Type B pancreatic cell (in vitro differentiated cells): ENCODE data around the gene DOCK10. TPM values are rescaled to one million over a fixed set of nuclear protein-coding genes. Genes with fewer than 3 reads are reported as not detected.

Experiments used
- DNase-seq: peaks from one replicate; pipeline ENCODE4 v3.0.0; 2021; ENCODE audit warnings: mixed read lengths; ENCODE audit not compliant: unreplicated experiment; ENCODE audit errors: extremely low spot score
- H3K27ac Mint-ChIP-seq: 2 replicates; pipeline ENCODE4 v1.8.0; 2021; ENCODE audit warnings: mild to moderate bottlenecking, mixed read lengths
- H3K27me3 Mint-ChIP-seq: 2 replicates; pipeline ENCODE4 v1.8.0; 2021; ENCODE audit warnings: mixed read lengths
- H3K36me3 Mint-ChIP-seq: 2 replicates; pipeline ENCODE4 v1.8.0; 2021; ENCODE audit warnings: mixed read lengths
- H3K4me1 Mint-ChIP-seq: one replicate; pipeline ENCODE4 v1.8.0; 2021; ENCODE audit warnings: mixed read lengths; ENCODE audit not compliant: unreplicated experiment
- H3K4me3 Mint-ChIP-seq: 2 replicates; pipeline ENCODE4 v1.8.0; 2021; ENCODE audit warnings: mild to moderate bottlenecking, mixed read lengths
- H3K9me3 Mint-ChIP-seq: 2 replicates; pipeline ENCODE4 v1.8.0; 2021; ENCODE audit warnings: mixed read lengths
- CTCF ChIP-seq: fragments of 200-600 bp; sonication (generic); conservative IDR thresholded peaks from 2 replicates; pipeline ENCODE4 v1.5.0; 2021; ENCODE audit warnings: antibody characterized with exemption, mild to moderate bottlenecking
- total RNA-seq: library from RNA; stranded (reverse); gene quantifications from 2 replicates; pipeline ENCODE4 v1.2.1, GENCODE V29; 2021; ENCODE audit warnings: low replicate concordance

The DOCK10 gene
- total RNA-seq, 1 donor from 2014 or later = 3.5 TPM

- DNase-seq = no peak
- no peak for TF ChIP-seq CTCF
- no peaks in the 10 kb centered on the region for H3K9me3 Mint-ChIP-seq
- H3K27ac Mint-ChIP-seq = no peak overlapping the region
- peaks cover 17% of the 10 kb centered on the region for H3K4me1 Mint-ChIP-seq
- H3K4me3 Mint-ChIP-seq = no peak overlapping the region
- no peaks in the 10 kb centered on the region for H3K36me3 Mint-ChIP-seq
- peaks cover 26% of the 10 kb centered on the region for H3K27me3 Mint-ChIP-seq
These were observed 35.5 kb downstream of the DOCK10 start for GRCh38 chr2:225006730-225007129.

- no peak overlapping the region for H3K4me3 Mint-ChIP-seq
- H3K36me3 Mint-ChIP-seq = no peaks in the 10 kb centered on the region
- DNase-seq = no peak
- H3K9me3 Mint-ChIP-seq = no peaks in the 10 kb centered on the region
- H3K27me3 Mint-ChIP-seq = peaks cover 23% of the 10 kb centered on the region
- TF ChIP-seq CTCF = no peak
- H3K27ac Mint-ChIP-seq = no peak overlapping the region
- peaks cover 10% of the 10 kb centered on the region for H3K4me1 Mint-ChIP-seq
These were observed 37.7 kb downstream of the DOCK10 start for GRCh38 chr2:225004597-225004996.

DNA sequence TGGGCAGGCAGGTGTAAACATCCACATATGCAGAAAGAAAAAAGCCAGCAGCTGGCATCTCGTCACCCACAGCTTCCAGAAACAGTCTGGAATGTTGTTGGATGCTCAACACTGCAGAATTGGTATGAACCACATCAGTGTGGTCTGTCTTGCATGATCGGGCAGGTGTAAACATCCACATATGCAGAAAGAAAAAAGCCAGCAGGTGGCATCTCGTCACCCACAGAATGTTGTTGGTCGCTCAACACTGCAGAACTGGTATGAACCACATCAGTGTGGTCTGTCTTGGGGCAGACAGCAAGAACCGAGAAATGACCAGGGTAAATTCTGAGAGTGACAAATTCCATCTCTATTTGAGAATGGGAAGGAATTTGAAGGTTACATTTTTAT lies 39.6 kb downstream of the DOCK10 start:
- DNase-seq = no peak
- no peak overlapping the region for H3K4me3 Mint-ChIP-seq
- H3K9me3 Mint-ChIP-seq = no peaks in the 10 kb centered on the region
- no peaks in the 10 kb centered on the region for H3K36me3 Mint-ChIP-seq
- H3K4me1 Mint-ChIP-seq = no peaks in the 10 kb centered on the region
- no peak overlapping the region for H3K27ac Mint-ChIP-seq
- TF ChIP-seq CTCF = no peak
- peaks cover 27% of the 10 kb centered on the region for H3K27me3 Mint-ChIP-seq

- TF ChIP-seq CTCF = peak; percentile 83
- no peak overlapping the region for H3K4me3 Mint-ChIP-seq
- H3K9me3 Mint-ChIP-seq = no peaks in the 10 kb centered on the region
- H3K36me3 Mint-ChIP-seq = no peaks in the 10 kb centered on the region
- no peak for DNase-seq
- H3K4me1 Mint-ChIP-seq = no peaks in the 10 kb centered on the region
- H3K27ac Mint-ChIP-seq = no peak overlapping the region
- peaks cover 29% of the 10 kb centered on the region for H3K27me3 Mint-ChIP-seq
These were observed 40.1 kb downstream of the DOCK10 start for GRCh38 chr2:225002039-225002655.

- H3K4me1 Mint-ChIP-seq = no peaks in the 10 kb centered on the region
- no peaks in the 10 kb centered on the region for H3K9me3 Mint-ChIP-seq
- H3K27ac Mint-ChIP-seq = no peak overlapping the region
- no peak overlapping the region for H3K4me3 Mint-ChIP-seq
- no peaks in the 10 kb centered on the region for H3K36me3 Mint-ChIP-seq
- no peak for DNase-seq
- TF ChIP-seq CTCF = no peak
- H3K27me3 Mint-ChIP-seq = peaks cover 27% of the 10 kb centered on the region
These were observed 42.5 kb downstream of the DOCK10 start for GRCh38 chr2:224999754-225000153.

GRCh38 chr2:224999321-224999720 lies 42.9 kb downstream of the DOCK10 start:
- H3K27me3 Mint-ChIP-seq = peaks cover 27% of the 10 kb centered on the region
- TF ChIP-seq CTCF = no peak
- no peaks in the 10 kb centered on the region for H3K4me1 Mint-ChIP-seq
- no peak overlapping the region for H3K27ac Mint-ChIP-seq
- H3K36me3 Mint-ChIP-seq = no peaks in the 10 kb centered on the region
- no peak overlapping the region for H3K4me3 Mint-ChIP-seq
- DNase-seq = no peak
- H3K9me3 Mint-ChIP-seq = no peaks in the 10 kb centered on the region
